HT-29 (cell line): Measurements from ENCODE around the gene PALD1. TPM values are rescaled to one million over a fixed set of nuclear protein-coding genes. Genes with fewer than 3 reads are reported as not detected.

Experiments used
- DNase-seq: peaks from one replicate; pipeline ENCODE4 v3.0.0-alpha.2; 2015; ENCODE audit warnings: low spot score
- total RNA-seq: library from RNA; depleted of rRNA; stranded (reverse); fragments of >200 nt; shearing (Covaris generic); gene quantifications from 2 replicates; pipeline ENCODE4 v1.2.3, GENCODE V29; 2014

Gene PALD1
- total RNA-seq, 1 experiment from 2014 or later = 25.5 TPM

DNA sequence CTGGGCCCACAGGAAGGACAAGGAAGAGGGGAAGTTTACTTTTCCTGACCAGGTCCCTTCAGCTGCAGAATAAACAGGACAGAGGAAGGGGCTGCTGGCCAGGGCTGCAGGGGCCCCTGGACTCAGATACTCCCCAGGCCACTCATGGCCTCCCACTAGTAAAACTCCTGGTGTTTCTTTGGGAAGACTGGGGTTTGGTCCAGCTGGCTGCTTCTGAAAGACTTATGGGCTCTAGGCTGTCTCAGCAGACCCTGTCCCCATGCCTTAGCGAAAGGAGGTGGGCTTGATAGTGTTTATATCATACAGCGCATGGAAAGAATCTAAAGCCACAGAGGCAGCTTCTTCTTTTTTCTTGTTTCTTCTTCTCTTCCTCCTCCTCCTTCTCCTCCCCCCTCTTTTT lies 56.4 kb downstream of the PALD1 start:
- no peak for DNase-seq

GRCh38 chr10:70535451-70535850 lies 56.9 kb downstream of the PALD1 start:
- no peak for DNase-seq

- DNase-seq = no peak
Measured at GRCh38 chr10:70536196-70536861, 57.8 kb downstream of the PALD1 start.

DNA sequence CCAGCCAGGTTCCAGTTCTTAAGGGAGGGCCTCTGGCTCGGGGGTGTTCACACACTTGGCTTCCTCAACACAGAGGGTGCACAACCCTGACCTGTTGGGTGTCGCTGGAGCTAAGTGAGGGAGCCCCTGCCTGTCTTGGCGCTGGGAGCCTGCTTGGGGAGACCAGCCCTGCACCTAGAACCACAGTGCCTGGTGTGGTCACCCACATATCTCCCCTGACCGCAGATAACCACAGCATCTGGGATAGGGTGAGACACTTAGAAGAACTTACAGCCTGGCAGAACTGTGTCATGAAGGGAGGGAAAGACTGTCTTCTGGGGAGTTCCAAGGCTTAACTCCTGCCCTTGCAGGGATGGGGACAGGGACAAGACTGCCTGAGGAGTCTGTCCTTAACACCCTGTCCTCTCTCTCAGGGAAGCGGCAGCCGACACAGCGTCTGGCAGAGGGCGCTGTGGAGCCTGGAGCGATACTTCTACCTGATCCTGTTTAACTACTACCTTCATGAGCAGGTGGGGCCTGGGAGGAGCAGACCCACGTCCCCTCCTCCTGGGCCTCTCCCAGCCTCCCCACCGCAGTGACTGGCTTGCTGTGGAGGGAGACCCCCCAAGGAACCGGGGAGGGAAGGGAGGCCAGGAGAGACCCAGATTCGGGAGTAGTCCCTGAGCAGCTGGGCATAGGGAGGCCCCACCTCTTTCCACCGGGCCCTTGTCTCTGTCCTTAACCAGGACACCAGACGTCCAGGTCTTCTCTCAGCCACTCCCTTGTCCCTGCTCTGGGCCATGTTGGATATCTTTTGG lies 59.0 kb downstream of the PALD1 start:
- peak; percentile 74 for DNase-seq

DNA sequence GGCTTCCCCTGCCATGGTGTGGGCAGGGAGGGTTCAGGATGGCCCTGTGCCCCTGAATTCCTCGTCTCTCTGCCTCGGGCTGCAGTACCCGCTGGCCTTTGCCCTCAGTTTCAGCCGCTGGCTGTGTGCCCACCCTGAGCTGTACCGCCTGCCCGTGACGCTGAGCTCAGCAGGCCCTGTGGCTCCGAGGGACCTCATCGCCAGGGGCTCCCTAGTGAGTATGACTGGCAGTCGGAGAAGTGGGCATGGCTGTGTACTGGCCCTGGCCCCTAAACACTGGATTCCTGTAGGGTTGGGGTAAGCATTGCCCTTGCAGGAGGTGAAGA lies 59.6 kb downstream of the PALD1 start:
- DNase-seq = no peak

GRCh38 chr10:70538731-70539338 lies 60.3 kb downstream of the PALD1 start:
- no peak for DNase-seq

- DNase-seq = no peak
Measured at GRCh38 chr10:70539471-70539870, 60.9 kb downstream of the PALD1 start.

DNA sequence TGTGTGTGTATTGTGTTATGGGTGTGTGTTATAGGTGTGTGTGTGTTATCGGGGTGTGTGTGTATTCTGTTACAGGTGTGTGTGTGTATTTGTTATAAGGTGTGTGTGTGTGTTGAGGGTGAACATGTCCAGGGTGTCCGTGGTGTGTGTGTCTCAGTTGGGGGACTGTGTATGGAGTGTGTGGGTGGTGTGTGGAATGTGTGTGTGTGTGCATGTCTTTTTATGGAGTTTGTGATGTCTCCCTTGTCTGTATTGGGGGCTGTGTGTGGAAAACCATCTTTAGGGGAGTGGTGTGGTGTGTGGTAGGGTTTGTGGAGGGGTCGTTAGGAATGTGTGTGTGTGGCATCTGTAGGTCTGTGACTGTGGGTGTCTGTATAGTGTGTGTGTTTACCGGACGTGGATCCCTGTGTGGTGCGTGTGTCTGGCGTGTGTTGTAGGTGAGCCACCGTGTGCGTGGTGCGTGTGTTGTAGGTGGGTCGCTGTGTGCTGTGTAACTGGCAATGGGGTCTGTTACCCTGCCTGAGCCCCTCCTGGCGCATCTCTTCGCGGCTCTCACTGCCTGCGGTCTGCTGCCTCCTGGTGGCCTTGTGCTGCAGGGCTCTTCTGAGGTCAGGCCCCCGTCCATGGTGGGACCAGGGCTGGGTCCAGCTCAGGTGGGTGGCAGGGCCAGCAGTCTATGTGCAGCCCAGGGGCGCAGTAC lies 61.7 kb downstream of the PALD1 start:
- no peak for DNase-seq

- DNase-seq = no peak
Measured at GRCh38 chr10:70540789-70541360, 62.3 kb downstream of the PALD1 start.

GRCh38 chr10:70541736-70542564 lies 63.4 kb downstream of the PALD1 start:
- DNase-seq = no peak

DNA sequence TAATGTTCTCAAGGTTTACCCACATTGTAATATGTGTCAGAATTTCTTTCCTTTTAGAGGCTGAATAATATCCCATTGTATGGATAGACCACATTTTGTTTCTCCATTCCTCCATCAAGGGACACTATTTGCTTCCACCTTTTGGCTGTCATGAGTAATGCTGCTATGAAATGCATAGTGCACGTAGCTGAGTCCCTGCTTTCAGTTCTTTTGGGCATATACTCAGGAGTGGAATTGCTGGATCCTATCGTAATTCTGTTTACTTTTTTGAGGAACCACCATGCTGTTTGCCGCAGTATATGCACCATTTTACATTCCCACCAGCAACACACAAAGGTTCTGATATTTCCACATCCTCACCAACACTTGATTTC lies 64.0 kb downstream of the PALD1 start:
- no peak for DNase-seq

DNA sequence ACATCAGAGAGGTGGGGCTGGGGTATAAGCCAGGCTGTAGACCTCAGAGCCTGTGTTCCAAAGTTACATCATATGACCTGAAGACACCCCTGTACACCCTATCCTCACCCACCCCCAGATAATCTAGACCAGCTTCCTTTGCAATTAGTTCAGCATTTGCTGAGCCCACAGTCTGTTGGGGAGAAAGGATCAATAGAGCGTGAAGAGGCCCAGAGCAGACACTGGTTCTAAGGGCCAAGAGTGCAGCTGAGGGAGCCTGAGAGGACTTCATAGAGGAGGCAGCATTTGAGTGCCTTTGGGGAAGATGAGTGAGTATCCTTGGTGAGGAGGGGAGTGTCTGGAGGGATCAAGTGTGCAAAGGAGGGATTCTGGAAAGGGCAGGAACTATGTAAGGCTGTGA lies 65.3 kb downstream of the PALD1 start:
- DNase-seq = no peak

GRCh38 chr10:70544431-70545340 lies 66.1 kb downstream of the PALD1 start:
- DNase-seq = no peak

DNA sequence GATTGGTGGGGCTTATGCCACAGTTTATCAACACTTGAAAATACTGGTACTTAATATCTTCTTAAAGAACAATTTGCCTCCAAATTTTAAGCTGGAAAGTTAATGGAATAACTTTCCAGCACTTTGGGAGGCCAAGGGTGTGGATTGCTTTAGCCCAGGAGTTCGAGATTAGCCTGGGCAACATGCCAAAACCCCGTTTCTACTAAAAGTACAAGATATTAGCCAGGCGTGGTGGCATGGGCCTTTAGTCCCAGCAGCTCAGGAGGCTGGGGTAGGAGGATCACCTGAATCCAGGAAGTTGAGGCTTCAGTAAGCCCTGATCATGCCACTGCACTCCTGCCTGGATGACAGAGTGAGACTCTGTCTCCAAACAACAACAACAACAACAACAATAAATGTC lies 68.0 kb downstream of the PALD1 start:
- no peak for DNase-seq

GRCh38 chr10:70549351-70549961 lies 70.9 kb downstream of the PALD1 start:
- DNase-seq = no peak

DNA sequence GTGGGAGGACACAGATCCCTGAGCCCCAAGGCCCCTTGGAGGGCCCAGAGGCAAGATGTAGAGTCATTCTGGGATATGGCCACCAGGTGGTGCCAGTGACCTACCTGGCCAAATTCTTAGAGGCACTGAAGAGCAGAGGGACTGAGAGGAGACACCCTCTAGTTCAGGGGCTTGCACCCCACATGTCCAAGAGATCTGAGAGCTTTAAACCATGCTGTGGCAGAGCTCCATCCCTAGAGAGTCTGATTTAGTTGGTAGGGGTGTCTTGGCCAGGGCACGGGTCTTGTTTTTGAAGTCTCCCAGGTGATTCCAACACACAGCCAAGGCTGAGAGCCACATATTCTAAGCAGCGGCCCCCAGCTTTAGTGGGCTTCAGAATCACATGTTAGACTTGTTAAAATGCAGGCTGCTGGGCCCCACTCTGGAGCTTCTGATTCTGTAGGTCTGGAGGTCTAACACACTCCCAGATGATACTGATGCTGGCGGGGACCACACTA lies 71.4 kb downstream of the PALD1 start:
- peak; percentile 85 for DNase-seq

GRCh38 chr10:70550459-70550858 lies 71.9 kb downstream of the PALD1 start:
- no peak for DNase-seq

GRCh38 chr10:70551466-70551865 lies 72.9 kb downstream of the PALD1 start:
- DNase-seq = no peak

- no peak for DNase-seq
Measured at GRCh38 chr10:70551971-70552422, 73.4 kb downstream of the PALD1 start.
